Stimulated activated naive CD8-positive, alpha-beta T cell treated with anti-CD3 and anti-CD28 coated beads, Interleukin-15, Interleukin-2, amounts not matched to agents 100 ng/mL and 50 ng/mL, for 24 hours (primary cell): ENCODE data around the gene CEP44.
"Not testable (repeated sequence)": the region's sequence is repeated elsewhere in the genome, so short reads cannot be mapped to it uniquely, and the experiment has no call there.

ENCODE experiments used
- H3K27ac Mint-ChIP-seq: one replicate; pipeline ENCODE4 v1.8.0; 2021; ENCODE audit warnings: mild to moderate bottlenecking, mixed read lengths
- H3K27me3 Mint-ChIP-seq: one replicate; pipeline ENCODE4 v1.8.0; 2021; ENCODE audit warnings: mixed read lengths
- H3K36me3 Mint-ChIP-seq: one replicate; pipeline ENCODE4 v1.8.0; 2021; ENCODE audit warnings: low read depth, mixed read lengths
- H3K4me1 Mint-ChIP-seq: one replicate; pipeline ENCODE4 v1.8.0; 2021; ENCODE audit warnings: low read depth, mixed read lengths
- H3K4me3 Mint-ChIP-seq: one replicate; pipeline ENCODE4 v1.8.0; 2021; ENCODE audit warnings: mild to moderate bottlenecking, mixed read lengths
- H3K9me3 Mint-ChIP-seq: one replicate; pipeline ENCODE4 v1.8.0; 2021; ENCODE audit warnings: mixed read lengths

Gene CEP44

DNA sequence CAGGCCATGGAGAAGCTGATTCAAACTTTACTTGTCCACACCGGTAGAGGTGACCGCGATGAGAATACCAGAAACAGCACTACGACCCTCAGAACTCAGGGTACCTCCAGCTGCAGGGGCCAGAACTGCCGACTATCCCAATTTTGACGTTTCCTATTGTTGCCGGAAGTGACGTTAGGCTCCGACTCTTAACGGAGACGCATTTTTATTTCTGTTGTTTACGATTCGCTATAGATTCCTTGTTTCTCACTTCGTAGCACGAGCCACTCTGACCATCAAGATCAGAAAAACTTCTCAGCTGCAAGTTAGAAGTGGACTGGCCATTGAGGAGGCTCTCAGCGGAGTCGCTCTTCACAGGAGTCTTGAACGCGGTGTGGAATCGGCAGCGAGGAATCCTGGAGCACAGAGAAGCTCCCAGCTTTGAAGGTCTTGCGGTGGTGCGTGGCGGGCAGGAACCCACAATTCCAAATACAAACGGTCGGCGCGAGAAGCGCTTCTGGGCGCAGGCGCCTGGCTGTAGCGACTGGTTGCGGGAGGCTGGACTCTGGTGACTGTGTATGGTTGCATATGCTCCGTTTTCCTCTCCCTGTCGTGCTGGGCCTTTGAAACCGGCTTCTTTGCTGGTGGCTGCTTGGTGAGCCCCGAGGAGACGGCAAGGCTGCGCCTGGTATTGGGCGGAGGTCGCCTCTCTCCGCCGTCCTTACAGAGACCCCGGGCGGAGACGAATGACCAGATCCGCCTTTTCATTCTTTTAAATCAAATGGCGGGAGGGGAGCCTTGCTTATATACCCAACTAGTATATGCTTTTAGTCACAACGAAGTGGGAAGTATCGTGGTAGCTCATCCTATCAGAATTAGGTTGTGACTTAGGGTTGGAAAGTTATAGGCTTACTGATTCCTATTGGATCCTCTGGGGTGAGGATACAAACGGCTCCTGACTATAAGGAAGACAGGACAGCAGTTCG lies at the start of gene CEP44, which contains the start of gene FBXO8:
Gene CEP44 (plus strand): TSS at position 405 of the 965 bp plus-strand sequence. CDS start 15,211 bp downstream, outside the sequence.
Gene FBXO8 (minus strand): TSS at position 161 of the 965 bp plus-strand sequence. CDS start 20,575 bp downstream, outside the sequence.
- peak within 1 kb of the TSS; percentile 99 for H3K4me3 Mint-ChIP-seq
- peak within 1 kb of the TSS; percentile 99 for H3K27ac Mint-ChIP-seq
- peaks cover 60% of the 10 kb centered on the region for H3K4me1 Mint-ChIP-seq
- no peaks in the 10 kb centered on the region for H3K9me3 Mint-ChIP-seq
- no peaks in the 10 kb centered on the region for H3K27me3 Mint-ChIP-seq
- peaks cover 15% of the 10 kb centered on the region for H3K36me3 Mint-ChIP-seq

DNA sequence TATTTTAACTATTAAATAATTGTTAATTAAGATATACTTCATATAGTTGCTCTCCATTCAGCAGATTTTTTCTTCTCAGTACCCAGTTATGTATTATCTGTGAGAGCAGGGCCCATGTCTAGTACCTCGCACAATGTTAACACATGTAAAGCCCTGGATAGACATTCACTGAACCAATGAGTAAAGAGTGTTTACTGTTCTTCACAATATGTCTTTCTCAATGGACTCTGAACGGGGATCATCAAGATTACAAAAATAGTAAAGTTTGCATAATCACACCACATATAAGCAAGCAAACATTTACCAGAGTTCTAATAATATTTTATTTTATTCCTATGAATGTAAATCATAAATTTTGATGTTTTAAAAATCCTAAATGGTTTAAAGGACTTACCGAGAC lies 47.4 kb upstream of the CEP44 start:
- H3K4me3 Mint-ChIP-seq: no peak overlapping the region
- no peak overlapping the region for H3K27ac Mint-ChIP-seq
- no peaks in the 10 kb centered on the region for H3K4me1 Mint-ChIP-seq
- H3K36me3 Mint-ChIP-seq: peaks cover 16% of the 10 kb centered on the region
- H3K27me3 Mint-ChIP-seq: no peaks in the 10 kb centered on the region
- no peaks in the 10 kb centered on the region for H3K9me3 Mint-ChIP-seq

GRCh38 chr4:174241162-174241561 lies 42.5 kb upstream of the CEP44 start:
- no peak overlapping the region for H3K4me3 Mint-ChIP-seq
- no peak overlapping the region for H3K27ac Mint-ChIP-seq
- H3K36me3 Mint-ChIP-seq: peaks cover 9% of the 10 kb centered on the region

GRCh38 chr4:174244441-174244840 lies 39.3 kb upstream of the CEP44 start:
- Mint-ChIP-seq H3K27ac (no peak overlapping the region), H3K4me3 (no peak overlapping the region), H3K4me1 (no peaks in the 10 kb centered on the region), H3K27me3 (no peaks in the 10 kb centered on the region), H3K36me3 (no peaks in the 10 kb centered on the region), H3K9me3 (no peaks in the 10 kb centered on the region)

More at GRCh38 chr4:174241162-174241561, 42.5 kb upstream of the CEP44 start:
- no peaks in the 10 kb centered on the region for H3K27me3 Mint-ChIP-seq
- H3K4me1 Mint-ChIP-seq: no peaks in the 10 kb centered on the region
- no peaks in the 10 kb centered on the region for H3K9me3 Mint-ChIP-seq

GRCh38 chr4:174245714-174246113 lies 38.0 kb upstream of the CEP44 start:
- Mint-ChIP-seq H3K4me3 (no peak overlapping the region), H3K9me3 (no peaks in the 10 kb centered on the region), H3K4me1 (no peaks in the 10 kb centered on the region), H3K27ac (no peak overlapping the region), H3K27me3 (no peaks in the 10 kb centered on the region), H3K36me3 (peaks cover 2% of the 10 kb centered on the region)

DNA sequence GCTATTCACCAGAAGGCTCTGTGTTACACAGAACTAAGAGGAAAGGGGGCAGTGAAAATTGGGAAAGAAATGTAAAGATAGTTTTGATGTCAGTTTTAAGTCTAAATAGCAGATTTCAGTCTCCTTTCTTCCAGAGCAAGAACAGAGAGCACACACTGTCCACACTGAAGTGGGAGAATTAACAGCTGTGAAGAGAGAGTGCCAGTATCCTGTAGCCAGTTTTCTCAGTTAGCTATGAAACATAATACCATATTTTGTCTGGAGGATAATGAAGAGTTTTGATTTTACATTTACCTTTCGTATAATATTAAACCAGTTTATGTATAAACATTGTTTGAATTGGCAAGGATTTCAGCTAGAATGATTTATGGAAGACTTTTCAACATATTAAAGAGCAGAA lies 35.3 kb upstream of the CEP44 start:
- peaks cover 3% of the 10 kb centered on the region for H3K36me3 Mint-ChIP-seq
- H3K9me3 Mint-ChIP-seq: no peaks in the 10 kb centered on the region
- H3K27me3 Mint-ChIP-seq: no peaks in the 10 kb centered on the region
- no peak overlapping the region for H3K4me3 Mint-ChIP-seq
- H3K27ac Mint-ChIP-seq: no peak overlapping the region
- peaks cover 3% of the 10 kb centered on the region for H3K4me1 Mint-ChIP-seq

- H3K27ac Mint-ChIP-seq: no peak overlapping the region
- H3K9me3 Mint-ChIP-seq: no peaks in the 10 kb centered on the region
- H3K4me1 Mint-ChIP-seq: peaks cover 6% of the 10 kb centered on the region
- H3K4me3 Mint-ChIP-seq: no peak overlapping the region
- peaks cover 17% of the 10 kb centered on the region for H3K36me3 Mint-ChIP-seq
- no peaks in the 10 kb centered on the region for H3K27me3 Mint-ChIP-seq
These were observed 31.3 kb upstream of the CEP44 start for GRCh38 chr4:174252412-174252811.

DNA sequence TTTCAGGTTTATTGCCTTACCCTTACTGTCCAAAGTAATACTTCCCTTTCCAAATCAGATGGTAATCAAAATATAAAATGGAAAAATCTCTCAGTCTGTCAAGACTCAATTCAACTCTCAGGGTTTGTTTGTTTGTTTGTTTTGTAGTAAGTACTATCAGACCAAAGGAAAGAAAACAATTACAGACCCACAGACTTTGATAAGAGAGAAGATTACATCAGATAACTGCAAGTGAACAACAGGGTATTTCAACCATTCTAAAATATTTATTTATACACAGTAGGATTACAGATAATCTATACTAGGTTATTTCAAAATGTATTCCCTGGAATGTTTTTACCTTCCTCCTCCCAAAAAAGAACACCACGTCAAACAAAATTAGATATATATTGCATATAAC lies 29.1 kb upstream of the CEP44 start:
- peaks cover 6% of the 10 kb centered on the region for H3K4me1 Mint-ChIP-seq
- H3K9me3 Mint-ChIP-seq: no peaks in the 10 kb centered on the region
- no peak overlapping the region for H3K27ac Mint-ChIP-seq
- H3K36me3 Mint-ChIP-seq: peaks cover 24% of the 10 kb centered on the region
- H3K4me3 Mint-ChIP-seq: no peak overlapping the region
- no peaks in the 10 kb centered on the region for H3K27me3 Mint-ChIP-seq

GRCh38 chr4:174255374-174255773 lies 28.3 kb upstream of the CEP44 start:
- H3K36me3 Mint-ChIP-seq: peaks cover 24% of the 10 kb centered on the region

GRCh38 chr4:174255786-174256185 lies 27.9 kb upstream of the CEP44 start:
- H3K27me3 Mint-ChIP-seq: no peaks in the 10 kb centered on the region
- H3K9me3 Mint-ChIP-seq: no peaks in the 10 kb centered on the region
- H3K4me1 Mint-ChIP-seq: peaks cover 6% of the 10 kb centered on the region
- no peak overlapping the region for H3K27ac Mint-ChIP-seq
- H3K4me3 Mint-ChIP-seq: no peak overlapping the region
- peaks cover 21% of the 10 kb centered on the region for H3K36me3 Mint-ChIP-seq

More at GRCh38 chr4:174255374-174255773, 28.3 kb upstream of the CEP44 start:
- Mint-ChIP-seq H3K27me3 (no peaks in the 10 kb centered on the region), H3K4me1 (peaks cover 6% of the 10 kb centered on the region), H3K27ac (no peak overlapping the region), H3K9me3 (no peaks in the 10 kb centered on the region), H3K4me3 (no peak overlapping the region)

GRCh38 chr4:174256277-174256713 lies 27.4 kb upstream of the CEP44 start:
- H3K36me3 Mint-ChIP-seq: peaks cover 21% of the 10 kb centered on the region
- no peak overlapping the region for H3K27ac Mint-ChIP-seq
- peaks cover 6% of the 10 kb centered on the region for H3K4me1 Mint-ChIP-seq
- H3K27me3 Mint-ChIP-seq: no peaks in the 10 kb centered on the region
- H3K9me3 Mint-ChIP-seq: no peaks in the 10 kb centered on the region
- H3K4me3 Mint-ChIP-seq: no peak overlapping the region

DNA sequence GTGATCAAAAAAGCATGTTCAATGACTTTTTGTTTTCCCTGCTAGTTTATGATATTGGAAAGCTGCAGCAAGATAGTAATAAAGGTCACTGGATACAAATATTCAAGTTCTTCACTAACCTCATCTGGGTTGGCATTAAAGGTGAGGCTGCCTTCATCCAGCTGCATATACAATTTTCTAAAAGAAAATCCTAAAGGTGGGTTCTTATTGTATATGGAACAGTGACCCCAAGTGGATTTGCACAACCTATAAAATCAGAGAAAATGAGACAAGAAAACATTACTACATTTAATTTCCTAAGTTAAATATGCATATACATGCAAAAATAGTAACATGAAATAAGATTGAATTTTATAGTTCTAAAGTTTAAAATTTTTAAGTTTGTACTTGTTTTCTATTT lies 24.1 kb upstream of the CEP44 start:
- no peaks in the 10 kb centered on the region for H3K27me3 Mint-ChIP-seq
- H3K36me3 Mint-ChIP-seq: peaks cover 28% of the 10 kb centered on the region
- H3K4me1 Mint-ChIP-seq: peaks cover 3% of the 10 kb centered on the region
- no peaks in the 10 kb centered on the region for H3K9me3 Mint-ChIP-seq
- H3K4me3 Mint-ChIP-seq: no peak overlapping the region
- no peak overlapping the region for H3K27ac Mint-ChIP-seq

- Mint-ChIP-seq H3K27me3 (no peaks in the 10 kb centered on the region), H3K36me3 (peaks cover 24% of the 10 kb centered on the region), H3K4me1 (no peaks in the 10 kb centered on the region), H3K27ac (no peak overlapping the region), H3K4me3 (no peak overlapping the region), H3K9me3 (no peaks in the 10 kb centered on the region)
These were observed 23.6 kb upstream of the CEP44 start for GRCh38 chr4:174260099-174260498.

DNA sequence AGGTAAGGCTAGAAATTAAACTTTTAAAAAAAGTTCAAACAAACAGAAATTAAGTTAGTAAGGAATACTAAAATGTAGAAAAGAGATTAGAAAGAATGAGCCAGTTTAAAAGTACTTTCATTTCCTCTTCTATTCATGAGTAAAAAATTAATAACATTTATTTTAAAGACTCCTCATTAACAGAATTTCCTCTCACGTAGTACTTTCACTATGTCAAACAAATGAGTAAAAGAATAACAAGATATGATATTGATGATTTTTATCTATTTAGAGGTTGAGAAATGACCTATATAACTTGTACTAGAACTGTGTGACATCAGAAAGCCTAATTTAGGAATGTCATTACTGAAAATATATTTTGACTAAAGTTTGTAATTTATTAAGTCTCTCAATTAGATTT lies 22.3 kb upstream of the CEP44 start:
- H3K27ac Mint-ChIP-seq: not testable (repeated sequence)

DNA sequence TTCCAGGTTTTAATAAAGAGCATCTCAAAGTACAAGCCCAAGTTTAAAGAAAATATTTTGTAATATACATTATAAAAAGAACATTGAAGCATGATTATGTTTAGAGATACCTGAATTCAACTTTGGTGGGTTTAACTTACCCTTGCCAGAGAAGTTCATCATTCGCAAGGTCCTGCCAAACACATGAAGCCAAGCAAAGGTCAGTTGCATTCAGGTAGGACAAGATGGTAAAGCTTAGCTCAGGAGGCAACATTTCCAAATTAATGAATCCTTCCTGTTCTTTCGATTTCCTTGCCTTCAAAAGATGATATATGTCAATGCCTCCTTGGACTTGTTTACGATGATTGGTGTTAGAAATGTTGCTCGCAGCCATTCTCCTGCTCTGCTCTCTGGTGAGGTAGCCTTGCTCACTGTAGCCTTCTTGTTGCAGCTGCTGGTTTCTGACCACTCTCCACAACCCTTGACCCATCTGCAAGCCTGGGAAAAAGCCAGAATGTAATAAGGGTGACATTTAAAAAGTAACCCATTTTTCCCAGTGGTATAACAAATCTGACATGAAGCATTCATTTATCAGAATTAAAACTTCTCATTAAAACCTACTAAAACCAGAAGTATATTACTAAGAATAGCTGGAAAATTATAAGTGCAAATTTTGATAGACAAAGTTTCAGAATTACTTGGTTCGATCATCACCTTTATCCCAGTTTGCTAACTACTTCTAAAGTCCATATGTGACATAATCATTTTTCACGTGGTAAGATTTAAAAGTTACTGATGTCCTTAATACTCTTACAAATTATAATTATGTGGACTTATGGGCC lies 20.9 kb upstream of the CEP44 start:
- peaks cover 13% of the 10 kb centered on the region for H3K36me3 Mint-ChIP-seq
- no peaks in the 10 kb centered on the region for H3K4me1 Mint-ChIP-seq
- no peak overlapping the region for H3K4me3 Mint-ChIP-seq
- no peaks in the 10 kb centered on the region for H3K27me3 Mint-ChIP-seq
- H3K9me3 Mint-ChIP-seq: no peaks in the 10 kb centered on the region
- H3K27ac Mint-ChIP-seq: no peak overlapping the region

More for the DNA sequence above, 22.3 kb upstream of the CEP44 start:
- H3K9me3 Mint-ChIP-seq, H3K4me1 Mint-ChIP-seq, H3K4me3 Mint-ChIP-seq, H3K27me3 Mint-ChIP-seq: not testable (repeated sequence)
- H3K36me3 Mint-ChIP-seq: peaks cover 17% of the 10 kb centered on the region
